ENCODE data around the gene SHISA6.
"Not testable (repeated sequence)": the region's sequence is repeated elsewhere in the genome, so short reads cannot be mapped to it uniquely, and the experiment has no call there.

The SHISA6 gene

DNA sequence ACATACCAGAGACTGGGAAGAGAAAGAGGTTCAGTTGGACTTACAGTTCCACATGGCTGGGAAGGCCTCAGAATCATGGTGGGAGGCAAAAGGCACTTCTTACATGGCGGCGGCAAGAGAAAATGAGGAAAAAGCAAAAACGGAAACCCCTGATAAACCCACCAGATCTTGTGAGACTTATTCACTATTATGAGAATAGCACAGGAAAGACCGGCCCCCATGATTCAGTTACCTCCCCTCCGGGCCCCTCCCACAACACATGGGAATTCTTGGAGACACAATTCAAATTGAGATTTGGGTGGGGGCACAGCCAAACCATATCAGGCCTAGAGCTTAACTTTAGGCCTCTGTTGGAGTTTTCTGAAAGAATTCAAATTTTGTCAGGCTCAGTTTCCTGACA lies 60.9 kb downstream of the SHISA6 start:
- DNase-seq; intact Hi-C loops (cut with DNase I): not testable (repeated sequence)

DNA sequence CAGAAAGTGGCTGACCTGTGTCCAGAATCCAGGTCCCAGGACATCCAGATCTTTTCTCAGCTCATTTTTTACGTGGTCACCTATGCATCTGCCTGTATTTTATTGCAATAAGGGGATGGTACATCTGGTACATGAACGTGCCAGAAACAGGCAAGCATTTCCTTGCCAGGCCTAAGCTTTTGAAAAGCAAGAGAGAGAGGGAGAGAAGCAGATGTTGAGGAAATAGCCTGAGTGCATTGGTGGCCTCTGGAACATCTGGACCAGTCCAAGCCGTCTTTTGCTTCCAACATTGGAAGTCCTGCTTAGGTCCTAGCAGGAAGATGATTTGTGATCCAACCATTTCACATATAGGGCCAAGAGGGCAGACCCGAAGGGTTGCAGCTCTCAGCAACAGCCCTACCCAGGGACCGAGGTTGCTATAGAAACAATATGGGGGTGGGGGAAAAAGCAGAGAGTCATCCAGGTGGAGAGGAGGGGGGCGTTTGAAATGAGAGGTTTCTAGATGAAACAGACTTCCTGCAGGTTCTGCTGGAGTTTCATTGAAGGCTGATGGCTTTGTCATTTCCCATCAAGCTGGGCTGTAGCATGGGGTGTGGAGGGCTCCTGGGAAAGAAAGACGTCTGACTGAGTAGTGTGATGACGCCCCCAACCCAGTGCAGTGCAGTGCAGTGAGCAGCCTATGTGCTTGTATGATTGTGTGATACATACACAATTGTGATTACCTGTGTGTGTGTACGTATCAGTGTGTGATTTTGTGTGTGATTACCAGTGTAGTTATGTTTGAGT lies 61.6 kb downstream of the SHISA6 start:
- intact Hi-C loops (cut with DNase I) = no loop called here
- DNase-seq = no peak

DNA sequence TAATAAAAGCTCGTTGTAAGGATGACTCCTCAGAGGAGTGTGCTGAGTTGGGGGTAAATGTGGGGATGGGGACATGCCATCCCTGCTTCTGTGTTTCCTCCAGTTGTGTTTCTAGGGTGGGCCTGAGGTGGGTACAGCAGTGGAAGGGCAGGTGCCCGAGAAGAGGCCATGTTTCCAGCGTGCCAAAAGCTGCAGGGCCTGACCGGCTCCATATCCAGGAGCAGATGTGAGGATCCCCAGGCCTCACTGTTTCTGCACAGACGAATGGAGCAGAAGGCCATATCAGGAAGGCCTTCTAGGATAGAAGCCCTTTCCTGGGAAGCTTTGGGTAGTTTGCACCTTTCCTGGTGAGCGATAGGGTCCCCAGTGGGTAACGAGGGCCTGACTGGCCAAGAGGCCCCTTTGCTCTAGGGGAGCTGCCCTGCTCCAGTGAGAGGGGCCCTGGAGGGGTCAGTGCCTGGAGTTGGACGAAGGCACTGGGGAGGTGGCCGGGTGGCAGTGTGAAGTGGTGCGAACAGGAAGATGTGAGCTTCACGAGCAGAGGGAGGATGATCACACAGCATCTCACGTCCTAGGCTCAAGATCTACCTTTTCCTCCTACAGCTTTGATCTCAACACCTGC lies 62.9 kb downstream of the SHISA6 start:
- intact Hi-C loops (cut with DNase I) = no loop called here
- DNase-seq = no peak

DNA sequence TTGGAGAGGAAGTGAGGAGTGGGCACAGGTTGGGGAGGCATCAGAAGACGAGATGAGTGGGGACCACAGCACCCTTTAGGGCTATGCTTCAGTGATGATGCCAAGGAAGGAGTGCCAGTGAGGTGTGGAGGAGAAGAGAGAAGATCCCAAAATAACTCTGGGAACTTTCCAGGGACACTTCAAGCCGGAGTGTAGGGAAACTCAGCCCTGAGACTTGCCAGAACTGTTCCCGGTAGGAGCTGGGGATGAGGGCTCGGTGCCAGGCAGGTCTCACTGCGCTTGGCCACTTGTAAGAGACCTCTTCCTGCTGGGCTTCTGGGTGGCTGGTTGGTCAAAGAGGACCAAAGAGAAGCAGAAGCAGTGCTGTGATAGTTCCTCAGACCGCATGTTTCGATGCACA lies 63.6 kb downstream of the SHISA6 start:
- intact Hi-C loops (cut with DNase I) = no loop called here
- DNase-seq = peak in 1 of 10 donors; percentile 25

DNA sequence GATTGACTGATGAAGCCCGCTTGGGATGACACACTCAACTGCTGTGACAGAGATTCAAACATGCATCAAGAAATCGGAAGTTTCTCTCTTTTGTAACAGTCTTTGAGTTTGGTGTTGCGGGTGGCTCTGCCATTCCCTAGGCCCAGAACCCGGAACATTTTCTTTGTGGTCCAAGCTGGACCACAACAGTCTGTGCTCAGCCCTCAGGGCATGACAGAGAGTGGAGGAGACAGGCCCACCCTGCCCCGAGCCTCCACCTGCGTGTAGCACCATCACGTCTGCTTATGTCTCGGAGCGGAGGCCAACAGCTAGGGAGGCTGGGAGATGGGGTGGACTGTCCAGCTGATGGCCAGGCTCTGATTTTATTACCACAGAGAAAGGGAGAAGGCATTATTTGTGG lies 64.5 kb downstream of the SHISA6 start:
- DNase-seq = no peak
- intact Hi-C loops (cut with DNase I) = no loop called here

DNA sequence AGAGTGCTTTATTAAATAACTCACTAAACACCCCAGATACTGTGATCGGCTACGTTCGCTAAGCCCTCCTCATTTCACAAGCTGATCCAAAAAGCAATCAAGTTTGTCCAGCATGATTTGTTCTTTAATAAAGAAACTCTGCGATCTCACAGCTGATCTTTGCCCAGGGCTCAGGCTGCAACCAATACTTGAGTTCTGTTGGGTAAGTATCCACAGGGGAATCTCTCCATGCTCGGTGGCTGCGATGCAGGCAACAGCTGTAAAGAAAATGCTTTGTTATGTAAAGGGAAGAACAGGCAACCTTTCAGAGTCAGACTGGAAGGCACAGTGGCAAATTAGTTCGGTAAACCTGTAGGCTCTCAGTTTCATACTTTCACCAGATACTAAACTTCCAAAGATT lies 67.5 kb downstream of the SHISA6 start:
- DNase-seq = no peak
- intact Hi-C loops (cut with DNase I) = no loop called here

DNA sequence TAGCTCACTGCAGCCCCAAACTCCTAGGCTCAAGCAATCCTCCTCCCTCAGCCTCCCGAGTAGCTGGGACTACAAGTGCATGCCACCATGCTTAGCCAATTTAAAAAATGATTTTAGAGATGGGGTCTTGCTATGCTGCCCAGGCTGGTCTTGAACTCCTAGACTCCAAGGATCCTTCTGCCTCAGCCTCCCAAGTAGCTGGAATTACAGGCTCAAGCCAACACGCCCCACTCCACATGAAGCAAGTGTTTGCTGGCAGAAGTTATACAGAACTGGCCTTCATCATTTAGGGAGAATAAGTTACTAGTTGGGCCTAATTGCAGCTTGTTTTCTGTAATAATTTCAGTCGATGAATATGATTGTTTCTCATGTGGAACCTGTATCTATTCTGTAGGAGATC lies 68.0 kb downstream of the SHISA6 start:
- intact Hi-C loops (cut with DNase I) = no loop called here
- no peak for DNase-seq

DNA sequence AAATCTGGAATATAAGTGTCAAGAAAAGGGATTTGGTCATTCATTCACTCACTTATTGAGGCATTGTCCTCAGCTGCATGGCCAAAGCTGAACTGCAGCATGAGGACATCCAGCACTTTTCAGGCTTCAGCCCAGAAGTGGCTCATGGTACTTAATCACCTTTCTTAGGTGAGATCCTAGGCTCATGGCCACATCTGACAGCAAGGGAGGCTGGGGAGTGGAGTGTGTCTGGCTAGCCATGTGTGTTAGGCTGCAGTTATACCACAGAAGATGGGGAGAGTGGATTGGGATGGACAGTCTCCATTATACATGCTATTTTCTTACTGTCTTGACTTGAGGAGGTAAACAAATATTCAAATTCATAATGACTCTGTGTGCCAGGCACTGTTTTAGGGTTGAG lies 68.8 kb downstream of the SHISA6 start:
- intact Hi-C loops (cut with DNase I) = no loop called here
- no peak for DNase-seq

DNA sequence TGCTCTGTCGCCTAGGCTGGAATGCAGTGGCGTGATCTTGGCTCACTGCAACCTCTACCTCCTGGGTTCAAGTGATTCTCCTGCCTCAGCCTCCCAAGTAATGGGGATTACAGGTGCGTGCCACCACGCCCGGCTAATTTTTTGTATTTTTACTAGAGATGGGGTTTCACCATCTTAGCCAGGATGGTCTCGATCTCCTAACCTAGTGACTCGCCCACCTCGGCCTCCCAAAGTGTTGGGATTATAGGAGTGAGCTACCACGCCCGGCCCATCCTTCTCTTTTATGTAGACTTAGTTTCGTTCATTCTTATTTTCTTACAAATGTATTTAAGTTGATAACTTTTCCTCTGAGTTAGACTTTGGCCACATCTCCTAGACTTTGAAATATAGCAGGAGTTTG lies 75.4 kb downstream of the SHISA6 start:
- peak in 1 of 10 donors; percentile 52 for DNase-seq
- intact Hi-C loops (cut with DNase I) = not testable (repeated sequence)

DNA sequence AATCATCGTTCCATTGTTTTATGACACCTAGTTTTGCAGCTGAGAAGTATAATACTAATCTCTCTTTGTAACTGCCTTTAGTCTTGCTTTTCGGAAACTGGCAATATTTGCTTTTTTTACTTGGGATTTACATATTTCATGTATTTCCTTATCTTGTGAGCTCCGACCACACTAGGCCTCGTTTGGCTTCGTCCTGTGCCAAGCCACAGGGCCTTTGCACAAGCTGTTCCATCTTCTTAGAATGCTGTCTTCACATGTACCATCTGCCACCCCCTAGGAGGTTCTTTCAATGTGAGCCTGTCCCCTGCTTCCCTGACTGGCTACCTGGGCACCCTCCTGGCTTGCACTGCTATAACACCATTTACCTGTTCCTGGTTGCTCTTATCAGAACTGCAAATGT lies 77.2 kb downstream of the SHISA6 start:
- no peak for DNase-seq
- intact Hi-C loops (cut with DNase I) = no loop called here

DNA sequence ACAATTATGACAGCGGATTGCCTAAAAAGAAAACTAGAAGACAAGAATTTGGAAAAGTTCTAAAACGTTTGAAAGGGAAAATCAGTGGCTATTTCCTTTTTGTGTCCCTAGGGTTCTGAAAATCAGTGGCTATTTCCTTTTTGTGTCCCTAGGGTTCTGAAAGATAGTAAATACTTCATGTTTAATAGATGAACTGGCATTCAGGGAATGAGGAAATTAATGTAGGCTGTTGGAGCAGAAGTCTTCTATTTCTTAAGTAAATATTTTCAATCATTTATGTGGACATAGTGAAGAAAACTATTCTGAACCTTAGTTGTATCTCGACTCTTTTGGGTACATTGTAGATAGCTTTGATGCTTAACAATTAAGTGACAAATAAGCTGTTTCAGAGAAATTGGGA lies 78.9 kb downstream of the SHISA6 start:
- intact Hi-C loops (cut with DNase I) = no loop called here
- no peak for DNase-seq

DNA sequence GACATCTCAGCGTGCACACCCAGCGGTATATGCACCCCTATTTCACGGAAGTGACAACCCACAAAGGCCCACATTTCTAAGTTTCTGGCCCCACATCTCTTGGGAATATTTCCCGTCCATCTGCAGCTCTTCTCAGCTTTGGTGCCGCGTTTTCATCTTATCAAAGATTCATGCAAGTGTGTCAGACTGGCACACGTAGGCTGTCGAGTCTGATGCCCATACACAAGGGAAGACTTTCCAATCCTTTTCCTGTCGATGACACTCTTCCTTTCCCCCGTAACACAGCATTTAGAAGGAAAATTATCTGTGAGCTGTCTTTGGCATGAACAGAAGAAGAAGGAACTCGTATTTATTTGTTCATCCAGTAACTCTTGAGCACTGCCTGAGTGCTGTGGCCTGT lies 83.0 kb downstream of the SHISA6 start:
- DNase-seq = no peak
- intact Hi-C loops (cut with DNase I) = no loop called here

DNA sequence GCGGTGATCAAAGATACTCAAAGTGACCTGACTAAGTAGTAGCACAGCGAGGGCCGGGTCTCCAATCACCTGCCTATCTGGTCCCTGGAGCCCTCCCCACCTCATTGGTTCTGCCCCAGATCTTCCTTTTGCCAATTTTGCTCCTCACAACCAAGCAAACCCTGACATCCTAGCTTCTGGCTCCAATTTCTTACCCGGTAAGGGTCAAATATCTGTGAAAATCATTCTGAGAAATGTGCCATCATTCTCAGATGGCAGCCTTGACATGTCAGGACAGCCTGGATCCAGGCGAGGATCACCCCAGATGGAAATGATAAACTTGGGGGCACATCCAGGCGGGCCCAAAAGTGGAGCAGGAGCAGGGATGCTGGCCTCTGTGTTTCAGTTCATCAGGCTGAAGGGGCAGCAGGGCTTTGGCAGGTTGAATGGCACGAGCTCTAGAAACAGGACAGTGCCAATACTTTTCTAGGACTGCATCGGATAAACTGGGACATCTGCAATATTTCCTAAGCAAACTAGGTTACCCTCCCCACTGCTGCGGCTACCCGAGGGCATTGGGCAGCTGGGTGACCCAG lies 83.9 kb downstream of the SHISA6 start:
- no peak for DNase-seq
- intact Hi-C loops (cut with DNase I) = no loop called here

DNA sequence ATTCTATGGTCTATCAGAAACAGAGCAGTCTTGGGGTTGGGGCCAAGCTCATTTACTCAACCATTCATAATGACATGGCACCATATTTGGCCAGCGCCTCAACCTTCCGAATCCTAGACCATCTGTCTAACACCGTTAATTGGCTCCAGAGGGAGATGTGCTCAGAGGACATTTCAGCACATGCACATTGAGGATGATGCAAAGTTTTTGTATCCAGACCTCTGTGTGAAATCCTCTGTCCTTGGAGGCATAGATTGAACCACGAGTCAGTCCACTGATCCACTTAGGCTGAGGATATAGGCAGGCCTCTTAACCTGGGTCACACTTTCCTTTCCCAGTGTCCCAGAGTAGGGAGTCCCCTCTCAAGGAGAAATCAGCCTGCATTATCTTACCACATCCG lies 85.5 kb downstream of the SHISA6 start:
- DNase-seq = no peak
- intact Hi-C loops (cut with DNase I) = no loop called here

DNA sequence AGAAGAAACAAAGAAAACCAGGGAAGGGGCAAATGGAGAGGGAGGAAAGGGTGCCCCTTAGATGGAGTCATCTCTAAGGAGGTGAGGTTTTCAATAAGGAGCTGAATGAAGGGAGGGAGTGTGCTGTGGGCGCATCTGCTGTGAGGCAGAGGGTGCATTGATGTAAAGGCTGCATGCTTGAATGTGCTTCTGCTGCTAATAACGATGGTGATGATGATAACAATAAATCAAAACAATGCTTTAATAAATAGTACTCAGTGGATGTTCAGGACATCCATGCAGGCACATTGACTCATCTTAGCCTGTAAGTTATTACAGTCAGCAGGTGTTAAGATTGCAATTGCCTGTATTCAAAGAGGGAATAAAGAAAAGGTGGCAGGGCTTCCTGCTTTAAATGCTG lies 87.8 kb downstream of the SHISA6 start:
- intact Hi-C loops (cut with DNase I) = no loop called here

DNA sequence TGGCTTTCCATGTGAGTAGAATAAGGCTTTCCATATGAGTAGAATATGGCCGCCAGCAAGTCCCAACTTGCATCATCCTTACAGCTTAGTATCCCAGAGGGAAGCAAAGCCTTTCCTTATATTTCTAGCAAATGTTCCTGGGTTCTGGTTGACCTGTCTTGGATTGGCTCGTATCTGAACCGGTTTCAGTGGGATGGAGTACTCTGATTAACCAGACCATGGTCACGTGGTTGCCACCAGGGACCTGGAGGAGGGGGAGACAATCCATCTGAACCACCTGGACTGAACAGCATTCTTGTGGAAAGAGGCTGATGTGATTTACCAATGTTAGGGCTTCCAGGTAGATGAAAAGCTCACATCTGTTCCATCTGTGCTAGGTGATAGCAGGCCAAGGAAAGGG lies 89.0 kb downstream of the SHISA6 start:
- intact Hi-C loops (cut with DNase I) = no loop called here
- DNase-seq = no peak

More for the DNA sequence above, 87.8 kb downstream of the SHISA6 start:
- DNase-seq = no peak

DNA sequence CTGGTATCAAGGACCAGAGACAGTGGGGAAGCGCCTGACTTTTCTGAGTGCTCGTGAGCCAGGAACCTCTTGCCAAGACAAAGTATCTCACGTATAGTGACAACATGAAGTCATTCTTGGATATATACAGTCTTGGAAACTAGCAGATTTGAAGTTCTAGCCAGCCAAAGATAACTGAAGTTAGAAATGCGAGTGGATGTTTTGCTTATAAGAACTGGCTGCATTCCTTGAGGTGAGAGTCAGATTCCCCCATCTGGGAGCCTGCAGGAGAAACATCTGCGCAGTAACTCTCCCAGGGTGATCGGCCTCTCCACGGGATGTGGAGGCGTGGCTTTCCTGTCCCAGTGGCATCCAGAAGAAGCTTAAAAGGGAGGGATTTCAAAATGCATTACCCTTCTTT lies 89.8 kb downstream of the SHISA6 start:
- peak in 2 of 10 donors; percentile 23 to 60 for DNase-seq
- intact Hi-C loops (cut with DNase I) = no loop called here

DNA sequence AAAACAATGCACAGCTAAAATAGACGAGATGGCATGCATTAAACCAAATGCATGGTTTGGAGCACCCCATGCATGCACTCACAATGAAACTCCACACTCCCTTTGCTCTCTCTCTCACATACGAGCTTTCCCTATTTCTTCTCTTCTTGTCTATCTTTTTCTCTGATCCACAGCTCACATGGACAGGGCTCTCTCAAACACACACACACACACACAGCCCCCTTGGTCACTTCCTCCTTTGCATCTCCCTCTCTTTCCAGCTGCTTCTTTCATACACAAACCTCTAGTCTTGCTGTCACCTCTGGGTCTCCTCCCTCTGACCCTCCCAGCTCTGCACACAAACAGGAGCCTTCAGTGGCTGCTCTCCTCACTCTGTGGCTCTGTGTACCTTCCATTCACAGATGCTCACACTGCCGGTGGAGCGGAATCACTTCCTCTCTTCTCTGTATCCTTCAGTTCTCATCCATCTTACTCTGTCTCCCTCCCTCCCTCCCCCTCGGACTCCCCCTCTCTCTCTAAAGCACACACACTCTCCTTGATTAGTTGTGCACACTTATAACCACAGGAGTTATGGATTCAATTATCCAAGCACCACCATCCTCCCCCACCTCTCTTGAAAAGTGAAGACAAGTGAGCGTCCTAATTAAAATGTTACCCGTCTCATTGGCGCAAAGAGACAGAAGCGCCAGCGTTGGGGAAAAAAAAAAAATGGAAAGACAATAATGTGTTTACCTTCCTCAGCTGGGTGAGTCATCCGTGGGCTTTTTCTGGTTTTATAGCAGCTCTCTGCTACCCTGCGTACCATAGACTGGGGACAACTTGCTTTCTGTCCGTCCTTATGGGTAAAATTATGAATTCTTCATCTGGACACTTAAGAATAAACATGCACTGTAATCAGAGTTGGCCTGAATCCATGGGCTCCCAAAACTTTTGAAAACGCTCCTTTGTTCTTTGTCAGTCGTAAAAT lies 90.8 kb downstream of the SHISA6 start:
- peak in 2 of 10 donors; percentile 14 to 27 for DNase-seq
- intact Hi-C loops (cut with DNase I) = no loop called here

DNA sequence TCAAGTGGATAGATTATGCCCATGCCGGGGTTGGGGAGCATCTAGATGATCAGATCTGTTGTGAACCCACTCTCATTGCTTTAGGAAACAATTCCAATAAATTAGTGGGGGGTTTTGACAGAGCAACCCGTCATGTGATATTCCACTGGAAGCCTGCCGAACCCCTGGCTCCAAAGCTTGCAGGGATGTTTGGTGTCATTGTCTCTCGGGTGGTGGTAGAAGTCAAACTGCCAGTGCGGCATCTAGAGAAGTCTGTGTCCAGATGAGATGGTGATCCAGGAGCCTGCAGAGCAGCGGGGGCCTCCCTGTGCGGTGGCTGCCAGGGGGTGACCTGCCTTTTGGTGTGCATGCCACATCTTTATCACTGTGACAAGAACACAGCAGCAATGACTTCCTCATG lies 91.7 kb downstream of the SHISA6 start:
- intact Hi-C loops (cut with DNase I) = no loop called here
- peak in 3 of 10 donors; percentile 52 to 78 (median 61) for DNase-seq

DNA sequence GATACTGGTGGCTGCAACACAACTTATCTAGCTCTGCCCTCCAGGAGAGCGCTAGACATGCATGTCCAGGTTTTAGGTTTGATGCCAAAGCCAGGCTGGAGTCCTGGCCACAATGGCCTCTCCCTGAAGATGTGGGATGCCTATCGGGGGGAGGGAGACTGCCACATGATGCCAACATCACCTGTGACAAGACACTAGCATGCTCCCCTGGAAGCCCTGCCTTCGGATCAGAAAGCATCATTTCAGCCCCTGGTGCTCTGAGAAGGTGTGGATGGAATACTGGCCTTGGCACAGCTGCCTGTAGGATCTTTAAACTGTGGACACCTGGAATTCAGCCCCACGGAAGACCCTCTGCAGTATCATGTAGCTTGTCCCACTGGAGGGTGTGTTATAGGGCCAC lies 93.5 kb downstream of the SHISA6 start:
- no peak for DNase-seq

DNA sequence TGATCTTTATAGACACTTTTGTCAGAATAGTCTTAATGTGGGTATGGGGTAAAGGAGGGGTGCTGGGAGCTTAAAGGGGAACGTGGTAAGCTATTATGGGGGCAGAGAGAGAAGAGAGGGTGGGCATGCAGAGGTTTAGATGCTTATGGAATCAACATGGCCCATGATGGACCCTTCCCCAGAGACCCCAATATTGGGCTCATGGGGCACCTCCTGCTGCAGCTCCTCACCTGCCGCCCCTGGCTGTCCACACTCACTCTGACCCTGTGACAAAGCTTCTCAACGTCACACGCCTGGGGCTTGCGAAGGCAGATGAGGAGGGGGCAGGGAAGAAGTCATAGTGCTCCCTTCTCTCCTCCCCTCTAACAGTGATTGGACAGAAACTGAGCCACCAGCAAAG lies 95.3 kb downstream of the SHISA6 start:
- no peak for DNase-seq
- intact Hi-C loops (cut with DNase I) = no loop called here

More for the DNA sequence above, 93.5 kb downstream of the SHISA6 start:
- intact Hi-C loops (cut with DNase I) = no loop called here
